GM19395 (cell line): ENCODE data around the gene DPP10.

ENCODE experiments used
- ATAC-seq: cut with Tn5 transposase; IDR thresholded peaks from one replicate; pipeline ENCODE4 v1.9.1; 2021; ENCODE audit warnings: mild to moderate bottlenecking, moderate library complexity; ENCODE audit not compliant: unreplicated experiment

Gene DPP10

DNA sequence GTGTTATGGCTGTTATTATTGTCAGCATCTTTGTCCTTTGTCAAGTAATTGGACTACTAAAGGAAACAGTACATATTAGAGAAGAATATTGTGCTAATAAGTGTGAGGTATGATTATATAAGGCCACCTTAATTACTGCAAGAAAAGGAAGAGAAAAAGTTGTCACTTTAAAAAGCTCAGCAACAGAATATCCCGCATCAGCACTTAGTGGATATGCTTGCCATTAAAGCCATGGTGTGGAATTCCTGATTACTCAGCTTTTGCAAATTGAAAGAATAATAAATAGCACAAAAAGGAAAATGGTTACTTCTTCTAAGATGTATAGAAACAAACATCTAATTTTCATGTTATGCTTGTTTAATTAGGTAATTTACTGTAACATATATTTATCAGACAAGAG, 347.5 kb downstream of the DPP10 start:
- no peak for ATAC-seq

GRCh38 chr2:114797540-114797939, 355.1 kb downstream of the DPP10 start:
- no peak for ATAC-seq

GRCh38 chr2:114797942-114798341, 355.5 kb downstream of the DPP10 start:
- ATAC-seq: no peak

DNA sequence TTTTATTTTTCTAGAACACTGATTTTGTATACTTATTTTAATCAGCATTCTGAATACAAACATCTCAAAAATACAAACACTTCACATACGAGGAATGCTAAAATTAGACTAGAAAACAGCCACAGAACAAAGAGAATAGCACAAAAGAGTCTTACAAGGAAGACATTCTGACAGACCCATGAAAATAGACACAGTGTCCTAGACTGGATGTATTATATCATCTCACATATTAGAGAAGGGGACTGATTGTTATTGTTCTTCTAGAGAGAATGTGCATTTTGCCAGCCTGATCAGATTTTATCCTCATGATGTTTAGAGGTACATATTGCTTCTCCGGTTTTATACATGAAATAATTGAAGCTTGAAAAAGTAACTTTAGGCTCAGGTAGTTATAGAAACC, 357.9 kb downstream of the DPP10 start:
- no peak for ATAC-seq

- ATAC-seq: no peak
Measured at GRCh38 chr2:114805195-114805594, 362.8 kb downstream of the DPP10 start.

DNA sequence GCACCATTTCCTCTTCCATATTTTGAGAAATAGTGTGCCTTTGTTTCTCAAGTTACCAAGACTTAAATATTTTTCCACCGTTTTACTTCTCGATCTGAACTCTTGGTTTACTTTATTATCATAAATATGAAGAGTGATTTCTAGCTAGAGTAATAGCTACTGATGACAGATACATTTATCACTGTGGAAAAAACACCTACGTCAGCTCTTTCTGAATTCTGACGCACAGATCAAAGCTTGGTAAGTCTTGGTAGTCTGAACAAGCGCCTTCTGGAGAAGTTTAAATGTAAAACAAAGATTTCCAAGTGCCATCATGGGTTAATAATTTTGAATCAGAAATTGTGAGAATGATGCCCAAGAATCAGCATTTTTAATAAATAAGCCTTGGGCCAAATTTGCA, 367.7 kb downstream of the DPP10 start:
- no peak for ATAC-seq

DNA sequence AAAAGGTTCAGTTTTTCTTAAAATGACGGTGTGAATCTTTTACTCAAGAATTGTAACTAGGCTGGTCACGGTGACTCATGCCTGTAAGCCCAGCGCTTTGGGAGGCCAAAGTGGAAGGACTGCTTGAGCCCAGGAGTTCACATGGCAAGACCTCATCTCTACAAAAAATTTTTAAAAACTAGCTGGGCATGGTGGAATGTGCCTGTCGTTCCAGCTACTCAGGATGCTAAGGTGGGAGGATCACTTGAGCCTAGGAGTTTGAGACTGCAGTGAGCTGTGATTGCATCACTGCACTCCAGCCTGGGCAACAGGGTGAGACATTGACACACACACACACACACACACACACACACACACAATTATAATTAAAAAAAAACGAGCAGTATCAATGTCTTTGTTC, 369.8 kb downstream of the DPP10 start:
- ATAC-seq: no peak

- no peak for ATAC-seq
Measured at GRCh38 chr2:114814355-114814754, 371.9 kb downstream of the DPP10 start.

- ATAC-seq: no peak
Measured at GRCh38 chr2:114821055-114821454, 378.6 kb downstream of the DPP10 start.

DNA sequence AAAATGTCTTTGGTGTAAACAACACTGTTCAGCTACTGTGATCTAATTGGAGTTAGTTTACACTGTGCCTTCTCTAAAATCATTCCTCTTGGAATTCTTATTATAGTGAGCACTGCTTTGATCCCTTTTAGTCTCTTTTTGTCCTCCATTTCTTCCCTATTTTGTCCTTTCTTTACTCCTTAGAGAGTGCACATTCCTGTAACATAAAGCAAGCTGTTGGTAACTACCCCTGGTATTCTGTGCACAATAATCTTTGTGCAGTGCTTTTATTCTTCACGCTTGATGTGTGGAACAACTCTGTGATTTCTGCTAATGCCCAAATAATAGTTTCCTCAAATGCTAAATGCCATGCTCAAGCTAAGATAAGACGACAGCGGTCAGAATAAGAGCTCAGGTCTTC, 401.5 kb downstream of the DPP10 start:
- no peak for ATAC-seq

DNA sequence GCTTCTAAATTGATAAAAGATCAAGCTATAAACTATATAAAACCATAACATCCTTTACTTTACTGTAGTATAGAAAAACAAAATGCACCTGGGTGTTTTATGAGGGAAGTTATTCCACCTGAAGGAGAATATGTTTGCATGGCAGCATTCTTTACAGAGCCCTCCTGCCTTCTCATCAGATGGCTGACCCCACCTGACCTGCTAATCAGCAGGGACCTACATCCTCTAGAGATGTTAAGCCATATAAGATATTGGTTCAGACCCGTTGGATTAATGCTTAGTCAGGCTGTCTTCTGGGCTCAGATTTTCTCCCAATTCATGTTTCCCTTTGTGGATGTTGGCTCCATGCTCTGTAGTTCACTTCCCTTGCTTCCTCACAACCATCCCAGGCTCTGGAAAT, 414.8 kb downstream of the DPP10 start:
- ATAC-seq: no peak

- ATAC-seq: no peak
Measured at GRCh38 chr2:114859726-114860510, 417.5 kb downstream of the DPP10 start.

DNA sequence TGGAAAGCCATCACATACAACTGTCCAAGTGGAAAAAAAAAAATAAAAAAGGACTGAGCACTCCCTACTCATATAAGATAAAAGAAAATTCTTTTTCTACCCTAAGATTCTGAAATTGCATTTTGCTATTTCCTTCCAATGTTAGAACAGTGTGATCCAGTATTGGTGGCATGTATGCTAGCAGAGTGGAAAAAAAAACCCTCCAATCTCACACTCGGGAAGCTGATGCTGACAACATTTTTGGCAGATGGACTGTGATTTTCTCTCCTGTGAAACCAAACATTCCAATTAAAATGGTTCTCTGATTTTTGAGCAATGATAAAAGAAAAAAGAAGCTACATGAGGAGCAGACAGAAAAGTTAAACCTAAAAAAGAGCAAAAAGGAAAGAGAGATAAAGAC, 419.8 kb downstream of the DPP10 start:
- ATAC-seq: no peak

GRCh38 chr2:114864901-114865300, 422.5 kb downstream of the DPP10 start:
- no peak for ATAC-seq

DNA sequence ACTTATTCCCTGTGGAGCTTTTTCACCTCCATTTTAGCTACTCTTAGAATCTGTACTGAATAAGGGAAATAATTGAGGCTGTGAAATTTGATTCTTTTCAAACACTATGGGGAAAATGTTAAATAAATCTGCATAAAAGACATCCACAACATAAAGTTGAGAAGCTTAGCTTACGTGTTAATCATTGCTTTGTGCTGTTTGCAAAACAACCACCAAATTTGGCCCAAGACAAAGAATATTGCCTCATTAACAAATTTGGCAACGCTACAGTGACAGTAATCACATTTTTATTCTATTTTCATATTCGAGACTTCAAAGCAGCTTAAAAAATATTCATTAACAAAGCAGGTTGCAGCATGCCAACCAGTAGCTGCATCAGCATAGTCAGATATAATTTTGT, 437.6 kb downstream of the DPP10 start:
- ATAC-seq: no peak

DNA sequence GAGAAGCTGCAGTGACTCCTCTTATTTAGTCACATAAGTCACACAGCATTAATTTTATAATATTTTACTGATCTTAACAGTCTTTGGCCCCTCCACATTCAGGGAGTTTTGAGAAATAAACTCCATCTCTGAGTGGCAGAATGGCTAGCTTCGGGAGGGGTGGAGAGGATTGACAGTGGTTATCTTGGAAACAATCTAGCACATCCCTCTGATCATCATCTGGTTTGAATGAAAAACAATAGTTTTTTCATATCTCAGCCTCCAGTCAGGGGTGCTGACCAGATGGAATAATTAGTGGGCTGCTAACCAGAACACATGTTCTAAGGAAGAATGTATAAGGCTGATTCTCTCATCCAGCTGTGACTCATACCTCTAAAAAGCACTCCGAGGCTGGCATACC, 477.5 kb downstream of the DPP10 start:
- ATAC-seq: no peak

- ATAC-seq: no peak
Measured at GRCh38 chr2:114922076-114922475, 479.6 kb downstream of the DPP10 start.

- ATAC-seq: no peak
Measured at GRCh38 chr2:114925296-114926255, 483.1 kb downstream of the DPP10 start.

DNA sequence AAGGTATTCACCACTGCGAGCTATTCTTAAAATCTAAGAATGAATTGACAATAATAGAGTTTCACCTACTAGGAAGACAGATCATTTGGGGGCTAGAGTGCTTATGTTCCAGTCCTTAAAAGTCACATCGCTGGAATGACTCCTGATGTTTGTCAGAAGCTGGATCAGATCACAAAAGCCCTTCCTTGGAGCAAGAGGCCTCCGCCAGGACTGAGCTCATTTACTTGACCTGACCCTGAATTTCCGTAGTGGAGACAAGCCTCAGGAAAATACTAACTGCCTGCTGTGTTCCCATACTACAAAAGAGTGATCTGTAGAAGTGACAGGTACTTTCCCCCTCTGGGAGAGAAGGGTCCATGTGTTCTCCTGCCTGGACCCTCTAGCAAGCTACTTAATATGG, 483.9 kb downstream of the DPP10 start:
- ATAC-seq: no peak

GRCh38 chr2:114929225-114929624, 486.8 kb downstream of the DPP10 start:
- no peak for ATAC-seq

- no peak for ATAC-seq
Measured at GRCh38 chr2:114933671-114934241, 491.3 kb downstream of the DPP10 start.

DNA sequence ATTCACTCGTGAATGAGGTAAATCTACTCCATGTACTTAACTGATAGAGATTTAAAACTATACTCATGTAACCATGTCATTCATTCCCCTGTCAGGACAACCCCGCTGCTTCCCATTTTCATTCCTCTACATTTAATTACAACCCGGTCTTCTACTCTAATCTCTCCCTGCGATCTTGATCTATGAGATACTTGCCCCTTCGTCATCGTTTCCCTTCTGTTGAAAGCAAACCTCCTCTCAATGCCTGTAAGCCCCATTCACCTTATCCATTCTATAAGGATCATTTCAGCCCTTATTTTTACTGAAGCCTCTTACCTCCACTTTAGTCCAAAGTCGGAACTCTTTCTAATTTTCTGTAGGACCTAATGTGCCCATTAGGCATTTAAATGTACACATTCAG, 492.6 kb downstream of the DPP10 start:
- ATAC-seq: no peak
